Activated CD8-positive, alpha-beta memory T cell treated with anti-CD3 and anti-CD28 coated beads for 24 hours (primary cell): ENCODE results near the gene NANS.
"Not testable (repeated sequence)": the region's sequence is repeated elsewhere in the genome, so short reads cannot be mapped to it uniquely, and the experiment has no call there.

Source experiments
- DNase-seq: peaks from one replicate; pipeline ENCODE4 v3.0.0-alpha.2; 2020

NANS gene

DNA sequence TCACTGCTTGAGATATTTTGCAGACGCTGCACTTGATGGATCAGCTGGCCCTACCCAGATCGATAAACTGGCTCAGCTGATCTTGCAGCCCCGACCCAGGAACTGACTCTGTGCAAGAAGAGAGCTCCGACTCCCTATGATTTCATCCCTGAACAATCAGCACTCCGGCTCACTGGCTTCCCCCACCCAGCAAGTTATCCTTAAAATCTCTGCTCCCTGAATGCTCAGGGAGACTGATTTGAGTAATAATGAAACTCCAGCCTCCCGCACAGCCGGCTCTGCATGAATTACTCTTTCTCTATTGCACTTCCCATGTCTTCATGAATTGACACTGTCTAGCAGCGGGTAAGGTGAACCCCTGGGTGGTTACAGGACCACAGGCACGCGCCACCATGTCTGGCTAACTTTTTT is 16.9 kb upstream of the NANS start:
- DNase-seq = no peak

- no peak for DNase-seq
Measured at GRCh38 chr9:98040212-98040611, 16.3 kb upstream of the NANS start.

- no peak for DNase-seq
Measured at GRCh38 chr9:98043915-98044314, 12.6 kb upstream of the NANS start.

- peak; percentile 65 for DNase-seq
Measured at GRCh38 chr9:98045234-98046179, 11.0 kb upstream of the NANS start.

DNA sequence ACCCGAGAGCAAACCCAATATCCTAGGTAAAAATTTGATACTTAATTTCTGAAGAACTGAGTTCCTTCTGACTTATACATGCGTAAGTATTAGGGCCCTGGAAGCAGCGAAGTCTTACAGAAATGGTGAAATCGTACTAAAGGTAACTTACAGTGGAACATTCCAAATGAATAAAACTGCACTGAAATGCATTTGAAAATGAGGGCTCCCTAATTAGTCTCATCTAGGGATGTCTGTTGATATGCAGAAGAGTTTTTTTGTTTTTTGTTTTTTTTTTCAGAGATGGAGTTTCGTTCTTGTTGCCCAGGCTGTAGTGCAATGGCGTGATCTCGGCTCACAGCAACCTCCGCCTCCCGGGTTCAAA is 10.4 kb upstream of the NANS start:
- no peak for DNase-seq

DNA sequence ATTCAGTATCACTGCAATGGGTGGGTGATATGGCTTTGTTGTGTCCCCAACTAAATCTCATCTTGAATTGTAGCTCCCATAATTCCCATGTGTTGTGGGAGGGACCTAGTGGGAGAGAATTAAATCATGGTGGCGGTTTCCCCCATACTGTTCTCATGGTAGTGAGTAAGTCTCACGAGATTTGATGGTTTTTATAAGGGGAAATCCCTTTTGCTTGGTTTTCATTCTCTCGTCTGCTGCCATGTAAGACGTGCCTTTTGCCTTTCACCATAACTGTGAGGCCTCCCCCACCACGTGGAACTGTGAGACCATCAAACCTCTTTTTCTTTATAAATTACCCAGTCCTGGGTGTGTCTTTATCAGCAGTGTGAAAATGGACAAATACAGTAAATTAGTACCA is 9.5 kb upstream of the NANS start:
- DNase-seq = no peak

DNA sequence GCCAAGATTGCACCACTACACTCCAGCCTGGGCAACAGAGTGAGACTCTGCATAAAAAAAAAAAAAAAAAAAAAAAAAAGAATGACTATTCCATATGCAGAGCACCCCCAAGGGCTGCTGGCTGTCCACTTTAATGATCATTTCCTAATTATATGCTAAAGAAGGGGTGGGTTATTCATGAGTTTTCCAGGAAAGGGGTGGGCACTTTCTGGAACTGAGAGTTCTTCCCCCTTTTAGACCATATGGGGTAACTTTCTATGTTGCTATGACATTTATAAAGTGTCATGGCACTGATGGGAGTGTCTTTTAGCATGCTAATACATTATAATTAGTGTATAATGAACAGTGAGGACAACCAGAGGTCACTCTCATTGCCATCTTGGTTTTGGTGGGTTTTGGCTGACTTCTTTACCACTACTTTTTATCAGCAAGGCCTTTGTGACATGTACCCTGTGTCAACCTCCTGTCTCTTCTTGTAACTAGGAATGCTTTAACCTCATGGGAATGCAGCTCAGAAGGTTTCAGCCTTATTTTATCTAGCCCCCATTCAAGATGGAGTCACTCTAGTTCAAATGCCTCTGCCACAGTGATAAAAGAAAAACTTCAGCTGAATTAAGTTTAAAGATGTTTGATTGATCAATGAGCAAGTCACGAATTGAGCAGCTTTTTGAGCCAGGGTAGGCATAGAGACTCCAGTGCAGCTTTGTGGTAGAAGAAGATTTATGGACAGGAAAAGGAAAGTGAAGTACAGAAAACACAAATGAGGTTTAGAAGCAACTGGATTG is 7.1 kb upstream of the NANS start:
- no peak for DNase-seq

- DNase-seq = no peak
Measured at GRCh38 chr9:98050351-98050750, 6.2 kb upstream of the NANS start.

- no peak for DNase-seq
Measured at GRCh38 chr9:98054376-98054951, 2.1 kb upstream of the NANS start.

GRCh38 chr9:98057138-98057799 is 737 bp downstream of the NANS start:
- no peak for DNase-seq

DNA sequence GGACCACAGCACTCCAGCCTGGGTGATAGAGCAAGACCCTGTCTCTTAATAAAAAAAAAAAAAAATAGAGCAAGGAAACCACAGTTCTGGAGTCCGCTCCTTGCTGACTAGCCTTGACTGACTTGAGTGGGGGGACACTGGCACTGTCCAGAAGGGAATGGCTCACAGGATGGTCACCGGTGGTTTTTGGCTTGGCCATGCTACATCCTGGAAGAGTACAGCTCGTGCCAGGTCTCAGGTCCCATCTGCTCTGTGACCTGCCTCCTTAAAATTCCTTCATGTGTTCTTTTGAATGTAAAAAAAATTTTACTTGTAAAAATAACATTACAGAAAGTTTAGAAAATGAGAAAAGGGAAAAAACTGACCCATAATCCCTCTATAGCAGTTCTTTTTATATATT is 5.6 kb downstream of the NANS start:
- no peak for DNase-seq

DNA sequence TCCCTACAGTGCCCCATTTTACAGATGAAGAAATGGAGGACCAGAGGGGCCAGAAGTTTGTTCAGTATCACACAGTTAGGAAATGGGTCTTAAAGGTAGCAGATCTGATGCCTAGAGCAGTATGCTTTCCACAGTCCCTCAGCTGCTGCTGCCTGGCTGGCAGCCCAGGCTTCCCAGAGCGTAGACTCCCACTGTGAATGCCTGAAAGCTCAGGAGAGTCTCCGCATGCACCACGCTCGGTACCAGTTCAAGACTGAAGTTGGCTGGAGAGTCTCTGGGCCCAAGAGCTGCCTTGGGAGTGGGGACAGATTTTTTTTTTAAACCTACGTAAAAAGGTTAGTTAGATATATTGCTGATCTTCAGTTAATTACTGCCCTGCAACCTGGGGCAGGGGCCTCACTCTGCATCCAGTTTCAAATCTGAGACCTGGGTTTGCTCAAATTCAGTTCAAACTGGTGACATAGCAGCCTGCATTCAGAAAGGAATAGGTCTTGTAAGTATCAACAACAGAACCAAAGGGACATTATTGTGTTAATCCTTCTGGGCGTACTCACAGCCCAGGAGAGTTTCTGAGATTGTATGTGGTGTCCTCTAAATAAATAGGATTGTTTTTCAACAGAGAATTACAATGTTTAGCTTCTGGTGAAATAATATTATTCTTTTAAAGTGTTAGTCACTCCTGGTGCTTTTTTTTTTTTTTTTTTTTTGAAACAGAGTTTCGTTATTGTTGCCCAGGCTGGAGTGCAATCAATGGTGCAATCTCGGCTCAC is 8.3 kb downstream of the NANS start:
- no peak for DNase-seq

DNA sequence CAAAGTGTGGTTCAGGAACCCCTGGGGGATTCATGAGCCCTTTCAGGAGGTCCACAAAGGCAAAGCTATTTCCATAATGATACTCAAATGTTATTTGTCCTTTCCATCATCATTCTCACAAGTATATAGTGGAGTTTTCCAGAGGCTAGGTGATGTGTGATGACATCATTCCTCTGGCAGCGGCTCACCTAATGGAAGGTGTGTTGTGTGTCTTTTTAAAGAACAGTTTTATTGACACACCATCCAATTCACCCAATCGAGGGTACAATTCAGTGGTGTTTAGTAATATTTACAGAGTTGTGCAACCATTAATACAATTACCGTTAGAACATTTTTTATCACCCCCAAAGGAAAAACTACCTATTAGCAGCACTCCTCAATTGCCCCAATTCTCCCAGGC is 9.7 kb downstream of the NANS start:
- no peak for DNase-seq

DNA sequence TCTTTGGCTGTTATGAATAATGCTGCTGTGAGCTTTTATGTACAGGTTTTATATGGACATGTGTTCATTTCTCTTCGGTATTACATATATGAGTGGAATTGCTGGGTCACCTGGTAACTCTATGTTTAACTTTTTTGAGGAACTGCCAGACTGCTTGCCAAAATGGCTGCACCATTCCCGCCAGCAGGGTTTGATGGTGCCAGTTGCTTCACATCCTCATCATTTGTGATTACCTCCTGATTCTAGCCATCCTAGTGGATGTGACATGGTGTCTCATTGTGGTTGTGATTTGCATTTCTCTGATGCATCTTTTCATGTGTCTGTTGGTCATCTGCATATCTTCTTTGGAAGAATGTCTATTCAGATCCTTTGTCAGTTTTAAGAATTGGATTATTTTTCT is 10.7 kb downstream of the NANS start:
- no peak for DNase-seq

GRCh38 chr9:98069551-98069950 is 13.0 kb downstream of the NANS start:
- DNase-seq = no peak

GRCh38 chr9:98070704-98071103 is 14.2 kb downstream of the NANS start:
- no peak for DNase-seq

GRCh38 chr9:98071737-98072136 is 15.2 kb downstream of the NANS start:
- no peak for DNase-seq

GRCh38 chr9:98074115-98074990 is 17.8 kb downstream of the NANS start:
- DNase-seq = peak; percentile 88

DNA sequence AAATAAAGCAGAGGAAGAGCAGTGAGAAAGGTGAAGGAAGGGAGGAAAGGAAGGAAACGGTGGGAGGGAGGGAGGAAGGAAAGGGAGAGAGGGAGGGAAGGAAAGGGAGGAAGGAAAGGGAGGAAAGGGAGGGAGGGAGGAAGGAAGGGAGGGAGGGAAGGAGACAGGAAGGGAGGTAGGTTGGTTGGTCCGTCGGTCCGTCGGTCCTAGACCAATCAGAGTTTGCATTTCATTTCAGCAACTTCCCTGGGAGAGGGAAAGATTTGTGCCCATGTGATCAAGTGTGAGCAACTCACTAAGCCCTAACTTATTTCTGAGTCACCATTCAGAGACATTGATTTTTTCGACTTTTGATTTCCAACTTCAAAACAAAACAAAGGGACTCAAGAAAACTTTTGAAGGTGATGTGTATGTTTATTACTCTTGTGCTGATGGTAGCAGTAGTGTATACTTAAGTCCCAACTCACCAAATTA is 18.8 kb downstream of the NANS start:
- no peak for DNase-seq

DNA sequence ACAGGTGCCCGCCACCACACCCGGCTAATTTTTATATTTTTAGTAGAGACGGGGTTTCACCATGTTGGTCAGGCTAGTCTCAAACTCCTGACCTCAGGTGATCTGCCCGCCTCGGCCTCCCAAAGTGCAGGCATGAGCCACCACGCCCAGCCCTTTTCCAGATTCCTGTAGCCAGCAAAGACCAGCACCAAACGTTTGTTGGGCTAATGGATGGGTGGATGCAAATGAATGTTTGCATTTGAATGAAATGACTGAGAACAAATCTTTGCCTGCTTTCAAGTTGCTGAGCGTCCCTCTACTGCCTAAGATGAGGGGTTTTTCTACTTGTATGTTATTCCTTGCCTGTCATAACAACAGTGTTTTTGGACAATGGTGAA is 20.0 kb downstream of the NANS start:
- DNase-seq = not testable (repeated sequence)

GRCh38 chr9:98078895-98079294 is 22.4 kb downstream of the NANS start:
- DNase-seq = no peak
